Measurements from ENCODE around the gene PEAK1. TPM values are rescaled to one million over a fixed set of nuclear protein-coding genes. Genes with fewer than 3 reads are reported as not detected.

PEAK1 gene
- total and polyA plus RNA-seq, 7 donors = 4.0 to 32.1 (median 25.3) TPM

- WGBS, 3 donors = 74 to 89% (median 82%) methylated on average over 3 of the region's 3 CpGs
- Histone ChIP-seq H3K36me3 (ENCODE audit: insufficient read depth in 1 of 2, low read depth in 1 of 2) (no peaks in the 10 kb centered on the region), H3K27me3 (ENCODE audit: insufficient read depth in 3 of 3, low read length in 2 of 3) (no peaks in the 10 kb centered on the region), H3K4me1 (peaks cover 55% of the 10 kb centered on the region), H3K9me3 (no peaks in the 10 kb centered on the region), H3K4me3 (no peak overlapping the region), H3K27ac (no peak overlapping the region)
- DNase-seq (no peak), ATAC-seq (no peak)
- intact Hi-C loops (cut with DNase I) = no loop called here
- TF ChIP-seq CTCF (IDR thresholded peaks at IDR 0.05) = no peak
These were observed 5.2 kb upstream of the PEAK1 start for GRCh38 chr15:77425104-77425503.

GRCh38 chr15:77421370-77421700 lies 1.4 kb upstream of the PEAK1 start:
- H3K4me1 ChIP-seq = peaks cover 58% of the 10 kb centered on the region
- intact Hi-C loops (cut with DNase I) = loop anchor here (5.0 kb wide), 2 partner anchors 61 to 76 kb away; no protein-coding TSS in a partner anchor

GRCh38 chr15:77420610-77421369 lies 886 bp upstream of the PEAK1 start, which contains the start of gene HMG20A:
TSS of gene HMG20A (plus strand) at chr15:77420888. CDS start at chr15:77458408, 37,520 bp downstream.
- Histone ChIP-seq H3K4me3 (peak within 1 kb of the TSS; percentile 91), H3K9me3 (no peaks in the 10 kb centered on the region), H3K27me3 (ENCODE audit: insufficient read depth in 3 of 3, low read length in 2 of 3) (no peaks in the 10 kb centered on the region), H3K27ac (peak within 1 kb of the TSS; percentile 97), H3K4me1 (peaks cover 58% of the 10 kb centered on the region), H3K36me3 (ENCODE audit: insufficient read depth in 1 of 2, low read depth in 1 of 2) (no peaks in the 10 kb centered on the region)
- DNase-seq = peak; percentile 54 to 81
- ATAC-seq = peak; percentile 55 to 75 (median 60)
- no peak for TF ChIP-seq CTCF (IDR thresholded peaks at IDR 0.05)
- 0 to 1% (median 1%) methylated on average over 25 of the region's 25 CpGs for WGBS, 3 donors
- intact Hi-C loops (cut with DNase I) = loop anchor here (1.0 to 5.0 kb wide), 3 partner anchors 62 to 77 kb away; no protein-coding TSS in a partner anchor

More at GRCh38 chr15:77421370-77421700, 1.4 kb upstream of the PEAK1 start:
- no peaks in the 10 kb centered on the region for H3K9me3 ChIP-seq
- H3K36me3 ChIP-seq (ENCODE audit: insufficient read depth in 1 of 2, low read depth in 1 of 2) = no peaks in the 10 kb centered on the region
- ATAC-seq (no peak), DNase-seq (peak in 1 of 2 donors; percentile 30)
- 0 to 1% (median 1%) methylated on average over 3 of the region's 3 CpGs for WGBS, 3 donors
- peak overlapping the region; percentile 91 for H3K4me3 ChIP-seq
- H3K27ac ChIP-seq = peak overlapping the region; percentile 97
- TF ChIP-seq CTCF (IDR thresholded peaks at IDR 0.05) = no peak
- no peaks in the 10 kb centered on the region for H3K27me3 ChIP-seq (ENCODE audit: insufficient read depth in 3 of 3, low read length in 2 of 3)

- intact Hi-C loops (cut with DNase I) = loop anchor here in 1 of 2 donors (10.0 kb wide), 1 partner anchor 294 kb away; no protein-coding TSS in a partner anchor
- Histone ChIP-seq H3K27ac (peak overlapping the region; percentile 96), H3K4me3 (peak overlapping the region; percentile 91), H3K9me3 (no peaks in the 10 kb centered on the region), H3K27me3 (ENCODE audit: insufficient read depth in 3 of 3, low read length in 2 of 3) (no peaks in the 10 kb centered on the region), H3K4me1 (peaks cover 51% of the 10 kb centered on the region), H3K36me3 (ENCODE audit: insufficient read depth in 1 of 2, low read depth in 1 of 2) (no peaks in the 10 kb centered on the region)
- TF ChIP-seq CTCF (IDR thresholded peaks at IDR 0.05) = peak; percentile 32
- peak; percentile 54 to 73 for DNase-seq
- 1 to 2% (median 1%) methylated on average over 33 to 70 of the region's 72 CpGs for WGBS, 3 donors
- peak; percentile 2 to 34 (median 11) for ATAC-seq
These were observed 703 bp downstream of the PEAK1 start for GRCh38 chr15:77418966-77419835.
